Uterus (tissue), 2 donors: ENCODE measurements around the gene WWC1.

Experiments used
- CTCF ChIP-seq, 4 experiments: fragments of 200-600 bp in 2 of 4; fragments of 450-650 bp in 2 of 4; sonication (generic) in 2 of 4; IDR thresholded peaks; one replicate each; pipeline ENCODE4 v1.5.1; 2016 to 2019; ENCODE audit warnings: antibody characterized with exemption in 4 of 4, mild to moderate bottlenecking in 2 of 4, moderate library complexity in 1 of 4
- POLR2A ChIP-seq, 2 donors: fragments of 450-650 bp; IDR thresholded peaks; one replicate each; pipeline ENCODE4 v1.6.1; 2016; ENCODE audit warnings: antibody characterized with exemption in 2 of 2, mild to moderate bottlenecking in 1 of 2, moderate library complexity in 1 of 2

GRCh38 chr5:168317521-168318147 lies 26.2 kb downstream of the WWC1 start:
- TF ChIP-seq POLR2A (IDR thresholded peaks at IDR 0.05) (no peak), CTCF (IDR thresholded peaks at IDR 0.05) (no peak)
